T1000 (cell line): ENCODE results near the gene ATF6.

Experiments used
- DNase-seq: peaks from one replicate; lab custom pipeline; 2025; ENCODE audit warnings: mixed read lengths; lab: John Stamatoyannopoulos, UW

ATF6 gene

DNA sequence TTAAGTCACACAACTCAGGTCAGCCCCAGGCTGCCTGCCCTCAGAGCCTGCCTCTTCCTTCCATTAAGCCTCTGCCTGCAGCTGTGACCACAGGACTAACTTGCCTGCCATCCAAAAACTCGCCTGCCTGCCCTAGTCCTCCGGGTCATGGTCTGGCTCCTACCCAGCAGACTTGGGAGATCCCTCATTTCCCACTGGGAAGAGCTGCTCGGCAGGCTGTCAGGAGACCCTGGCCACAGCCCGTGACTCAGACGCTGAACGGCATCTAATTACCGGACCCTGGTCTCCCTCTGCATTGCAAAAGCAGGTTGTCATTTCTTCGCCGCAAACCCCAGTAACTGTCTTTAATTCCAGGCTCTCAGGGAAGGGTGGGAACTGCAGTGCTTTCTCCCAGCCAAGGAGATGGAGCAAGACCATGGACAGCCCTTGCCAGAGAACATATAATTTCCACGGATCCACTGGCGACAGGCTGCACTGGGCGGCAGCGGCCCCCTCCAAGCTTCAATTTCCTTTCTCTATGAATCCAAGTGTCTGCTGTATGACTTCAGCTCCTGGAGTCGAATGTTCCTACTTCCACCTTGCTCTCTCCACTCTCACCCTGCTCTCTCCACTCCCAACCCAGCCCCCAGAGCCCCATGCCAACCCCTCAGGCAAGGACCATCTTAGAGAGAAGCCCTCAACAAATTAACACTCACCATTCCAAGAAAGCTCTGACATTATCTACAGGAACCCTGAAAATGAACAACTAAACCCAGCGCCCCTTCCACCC, 237.1 kb downstream of the ATF6 start:
- DNase-seq: peak; percentile 85

DNA sequence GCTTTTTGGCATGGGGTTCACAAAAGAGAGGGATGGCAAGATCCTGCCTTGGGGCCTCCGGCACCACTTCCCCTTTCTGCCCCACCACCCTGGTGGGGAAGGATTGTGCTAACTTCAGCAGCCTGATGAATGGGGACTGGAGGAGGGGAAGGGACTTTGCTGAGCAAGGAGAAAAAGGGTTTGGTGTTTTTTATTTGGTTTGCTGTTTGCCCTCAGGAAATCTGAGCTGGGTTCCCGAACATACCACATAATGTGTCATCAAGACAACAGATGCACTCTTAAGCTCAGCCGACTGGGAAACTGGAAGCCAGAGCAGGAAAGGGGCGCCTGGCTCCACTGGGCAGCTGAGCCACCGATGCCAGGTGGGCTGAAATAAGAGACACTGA, 237.7 kb downstream of the ATF6 start:
- DNase-seq: peak; percentile 41

DNA sequence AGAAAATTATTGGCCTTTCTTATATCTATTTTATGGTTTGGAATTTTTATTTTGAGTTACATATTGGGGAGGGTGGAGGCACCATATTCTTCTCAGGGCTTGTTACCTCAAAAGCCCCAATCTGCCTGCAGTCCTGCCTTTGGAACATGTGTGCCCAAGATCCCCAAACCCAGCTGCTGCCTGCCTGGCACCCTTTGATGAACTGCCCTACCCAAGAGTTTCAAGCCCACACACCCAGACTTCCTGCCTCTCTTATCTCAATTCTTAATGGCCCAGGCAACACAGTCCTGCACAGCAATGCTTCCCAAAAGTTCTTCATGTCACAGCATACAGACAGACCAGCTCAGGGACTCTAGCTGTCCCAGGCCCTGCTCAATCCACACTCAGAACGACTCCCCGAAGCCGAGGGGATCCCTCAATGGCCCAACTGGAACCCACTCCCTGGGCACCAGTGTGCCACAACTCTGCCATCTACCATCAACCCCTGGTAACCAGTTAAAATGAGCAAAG, 238.4 kb downstream of the ATF6 start:
- DNase-seq: no peak

DNA sequence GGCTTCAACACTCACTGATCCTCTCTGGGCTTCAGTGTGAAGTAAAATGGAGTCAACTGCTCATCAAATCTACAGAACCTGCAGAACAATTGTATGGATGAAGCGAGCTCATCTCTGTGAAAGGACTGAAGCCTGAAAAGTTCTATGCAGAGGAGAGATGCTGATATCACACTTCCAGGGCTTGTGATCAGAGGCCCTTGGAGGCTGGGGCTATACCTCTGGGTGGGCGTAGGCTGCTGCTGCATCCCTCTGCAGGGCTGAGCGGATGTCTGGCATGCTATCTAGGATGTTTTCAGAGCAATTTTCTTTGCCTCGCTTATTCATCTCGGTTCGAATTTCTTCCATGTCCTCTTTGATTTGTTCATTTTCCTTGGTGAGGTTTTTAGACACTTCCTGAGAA, 240.0 kb downstream of the ATF6 start:
- DNase-seq: no peak

DNA sequence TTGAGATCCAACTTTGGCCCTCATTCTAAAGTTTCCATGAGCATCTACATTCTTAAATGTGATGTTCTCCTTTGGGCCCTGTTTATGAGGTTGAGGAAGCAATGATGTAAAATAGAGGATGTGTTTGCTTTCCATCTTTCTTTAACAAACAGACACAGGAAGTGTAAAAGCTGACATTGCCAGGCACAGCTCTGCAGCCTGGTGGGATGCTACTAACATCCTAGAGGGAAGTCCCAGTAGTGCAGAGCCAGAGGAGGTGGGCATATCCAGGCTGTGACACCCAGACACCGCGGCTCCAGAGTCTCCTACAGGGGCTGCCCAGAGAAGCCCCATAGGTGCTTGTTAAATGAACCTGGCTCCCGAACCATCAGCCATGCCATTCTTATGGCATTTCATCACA, 241.3 kb downstream of the ATF6 start:
- no peak for DNase-seq

DNA sequence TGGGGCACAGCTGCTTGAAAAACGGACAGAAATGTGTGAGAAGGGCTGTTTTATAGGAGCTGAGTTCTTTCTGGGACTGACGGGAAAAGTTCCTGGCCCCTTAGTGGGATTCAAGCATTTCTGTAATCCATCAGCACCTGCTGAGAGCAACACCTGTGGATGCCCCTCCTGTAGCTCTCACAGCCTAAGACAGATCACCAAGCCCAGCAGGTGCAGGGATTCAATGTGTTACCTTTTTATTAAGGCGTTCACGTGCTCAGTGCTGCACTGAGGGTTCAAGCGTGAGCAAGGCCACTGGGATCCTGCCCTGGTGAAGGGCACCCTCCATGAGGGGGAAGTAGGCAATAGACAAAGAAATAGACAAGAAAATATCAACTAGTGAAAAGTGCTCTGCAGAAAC, 242.7 kb downstream of the ATF6 start:
- DNase-seq: no peak

DNA sequence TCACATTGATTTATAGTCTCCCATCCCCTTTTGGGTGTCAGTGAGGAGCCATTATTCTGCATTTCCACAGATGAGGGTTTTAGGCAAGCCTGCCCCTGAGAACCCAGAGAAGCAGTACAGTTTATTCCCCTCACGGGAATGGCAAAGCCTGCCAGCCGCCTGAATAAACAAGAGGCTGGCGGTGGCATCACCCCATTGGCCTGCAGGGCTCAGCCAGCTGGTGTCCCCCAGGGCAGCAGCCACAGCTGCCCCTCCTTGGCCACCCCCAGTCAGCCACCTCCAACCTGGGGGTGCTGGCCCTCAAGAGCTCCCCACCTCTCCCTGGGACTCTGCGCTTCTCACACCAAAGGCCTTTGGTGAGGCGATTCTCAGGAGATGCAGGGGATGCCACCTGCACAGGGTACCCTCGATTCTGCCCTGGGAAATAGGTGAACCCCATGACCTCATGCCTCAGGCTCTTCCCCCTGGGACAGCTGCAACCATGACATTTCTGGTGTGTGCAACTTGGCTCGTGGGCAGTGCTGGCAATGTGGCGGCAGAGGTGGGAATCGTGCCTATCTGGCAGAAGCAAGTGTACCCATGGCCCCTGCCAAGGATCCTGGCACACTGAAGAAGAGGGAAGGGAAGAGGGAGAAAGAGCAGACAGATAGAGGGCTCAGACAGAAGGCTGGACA, 243.5 kb downstream of the ATF6 start:
- DNase-seq: no peak

DNA sequence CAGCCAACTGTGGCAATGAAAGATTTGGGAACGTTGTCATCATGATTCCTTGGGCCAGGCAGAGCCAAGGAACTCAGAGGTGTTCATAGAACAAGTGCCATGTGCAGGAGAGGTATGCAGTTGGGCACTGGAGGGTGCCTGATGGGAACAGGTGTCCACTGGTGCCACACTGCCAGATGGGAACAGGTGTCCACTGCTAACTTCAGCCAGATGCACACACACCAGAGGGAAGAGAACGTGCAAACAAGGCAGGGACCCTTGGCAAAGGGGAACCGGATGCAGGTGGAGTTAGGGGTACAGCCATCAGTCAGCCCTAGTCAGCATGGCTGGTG, 244.0 kb downstream of the ATF6 start:
- no peak for DNase-seq

DNA sequence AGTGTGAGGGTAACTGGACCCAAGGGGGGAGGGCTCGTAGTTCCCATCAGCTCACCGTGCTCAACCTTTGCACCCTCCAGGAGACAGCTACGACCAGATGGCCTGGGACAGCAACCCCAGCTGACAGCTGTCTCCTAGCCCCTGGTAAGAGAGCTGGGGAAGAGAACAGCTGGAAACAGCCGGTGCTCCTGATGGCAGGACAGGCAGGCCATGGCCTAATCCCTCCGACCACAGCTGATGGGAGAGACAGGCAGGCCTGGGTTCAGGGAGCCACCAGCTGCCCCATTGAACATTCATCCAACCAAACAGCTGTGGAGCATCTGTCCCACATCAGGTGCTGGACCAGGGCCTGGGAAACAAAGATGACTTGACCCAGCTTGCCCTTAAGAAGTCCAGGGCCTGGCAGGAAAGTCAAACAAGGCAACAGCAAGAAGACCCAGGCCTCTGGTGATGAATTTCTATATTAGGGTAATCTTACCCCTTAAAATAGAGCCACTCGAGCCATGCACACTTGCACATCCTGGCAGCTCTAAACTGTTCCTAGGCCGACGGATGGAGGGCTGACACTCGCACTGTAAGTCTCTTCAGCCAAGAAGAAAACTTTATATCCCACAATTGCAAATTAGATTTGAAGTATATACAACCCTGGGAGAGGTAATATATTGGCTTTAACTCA, 245.4 kb downstream of the ATF6 start:
- DNase-seq: no peak

DNA sequence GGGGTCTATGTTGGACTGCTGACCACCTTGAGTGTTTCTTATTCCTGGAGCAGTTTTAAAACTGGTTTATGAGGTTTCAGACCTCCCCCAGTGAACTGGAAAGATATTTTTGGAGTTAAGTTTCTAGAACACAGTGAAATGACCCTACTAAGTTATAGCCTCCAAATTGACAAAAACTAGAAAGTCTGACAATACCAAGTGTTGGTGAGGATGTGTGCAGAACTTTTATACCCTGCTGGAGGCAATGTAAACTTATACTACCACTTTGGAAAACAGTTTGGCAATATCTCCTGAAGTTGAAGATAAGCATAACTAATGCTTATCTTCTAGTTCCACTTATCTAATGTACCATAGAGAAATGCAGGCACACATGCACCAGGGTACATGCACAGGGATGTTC, 247.2 kb downstream of the ATF6 start:
- DNase-seq: no peak
